Raji (cell line): ENCODE results near the gene ITGA1.

ENCODE experiments used
- POLR2A ChIP-seq: IDR thresholded peaks from 2 replicates; pipeline ENCODE4 v1.6.1; 2011; ENCODE audit warnings: low read depth, low read length, control low read depth; ENCODE audit not compliant: insufficient read depth

Gene ITGA1

DNA sequence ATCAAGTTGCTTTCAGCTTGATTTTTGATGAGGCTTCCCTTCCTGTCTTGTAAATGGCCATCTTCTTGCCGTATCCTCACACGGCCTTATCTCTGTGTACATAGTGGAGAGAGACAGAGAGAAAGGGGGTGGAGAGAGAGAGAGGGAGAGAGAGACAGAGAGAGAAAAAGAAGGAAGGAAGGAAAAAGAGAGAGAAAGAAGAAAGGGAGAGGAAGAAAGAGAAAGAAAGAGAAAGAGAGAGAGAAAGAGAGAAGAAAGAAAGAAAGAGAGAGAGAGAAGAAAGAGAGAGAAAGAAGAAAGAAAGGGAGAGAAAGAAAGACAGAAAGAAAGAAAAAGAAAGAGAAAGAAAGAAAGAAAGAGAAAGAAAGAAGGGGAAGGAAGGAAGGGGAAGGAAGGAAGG is 46.6 kb downstream of the ITGA1 start:
- no peak for TF ChIP-seq POLR2A

DNA sequence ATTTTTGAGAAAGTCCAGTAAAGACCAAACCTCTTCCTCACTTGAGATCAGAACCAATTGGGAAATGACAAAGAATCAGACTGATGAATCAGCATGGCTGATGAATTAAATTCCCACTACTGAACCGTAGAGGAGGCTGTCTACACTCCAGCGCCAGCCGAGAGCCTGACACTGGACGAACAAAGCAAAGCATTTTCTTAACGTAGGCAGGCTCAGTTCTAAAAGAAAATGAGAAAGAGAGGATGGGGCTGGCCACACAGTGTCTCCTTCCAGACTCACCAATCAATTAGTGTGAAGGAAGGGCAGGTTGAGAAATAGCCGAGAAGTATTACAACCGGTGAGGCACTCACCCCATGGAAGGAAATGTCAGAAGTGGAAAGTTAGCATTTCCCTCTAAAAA is 49.4 kb downstream of the ITGA1 start:
- no peak for TF ChIP-seq POLR2A

DNA sequence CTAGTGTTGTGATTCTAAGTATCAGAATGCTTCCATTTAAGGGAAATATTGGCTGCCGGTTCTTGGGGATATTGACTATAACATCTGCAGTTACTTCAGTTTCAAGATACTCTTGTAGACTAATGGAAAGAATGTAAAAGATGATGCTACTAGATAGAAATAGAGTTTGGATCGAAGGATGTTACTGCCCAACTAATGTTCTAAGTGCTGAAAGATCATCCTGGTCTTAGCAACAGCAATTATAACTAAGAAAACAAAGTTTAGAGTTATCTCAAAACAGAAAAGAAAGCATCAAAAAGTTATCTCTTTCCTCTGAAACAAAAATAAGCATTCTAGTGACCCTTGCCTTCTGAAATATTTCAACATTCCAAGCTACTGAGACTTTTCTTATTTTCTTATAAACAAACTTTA is 49.9 kb downstream of the ITGA1 start:
- no peak for TF ChIP-seq POLR2A

DNA sequence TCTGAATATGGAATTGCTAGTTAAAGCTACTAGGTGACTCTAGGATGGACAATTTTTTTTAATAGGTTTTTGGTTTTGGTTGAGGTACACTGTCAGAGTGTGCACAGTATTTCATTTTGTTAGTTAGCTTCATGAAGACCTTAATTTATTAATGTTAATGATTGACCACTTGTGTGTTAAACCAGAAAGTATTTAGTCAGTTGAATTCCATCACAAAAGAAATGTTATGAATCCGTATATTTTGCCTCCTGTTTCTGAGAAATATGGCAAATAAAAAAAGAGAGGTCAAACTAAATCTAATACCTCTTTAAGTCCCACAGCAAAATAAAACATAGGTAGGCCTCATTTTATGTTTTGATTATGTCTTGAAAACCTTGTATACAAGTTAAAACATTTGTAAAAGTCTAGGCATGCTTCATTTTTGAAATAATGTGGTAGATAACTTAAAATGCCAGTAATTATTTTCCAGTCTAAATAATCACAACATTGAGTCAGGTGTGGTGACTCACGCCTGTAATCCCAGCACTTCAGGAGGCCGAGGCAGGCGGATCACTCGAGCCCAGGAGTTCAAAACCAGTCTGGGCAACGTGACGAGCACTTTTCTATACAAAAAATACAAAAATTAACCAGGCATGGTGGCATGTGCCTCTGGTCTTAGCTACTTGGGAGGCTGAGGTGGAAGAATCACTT is 50.8 kb downstream of the ITGA1 start:
- no peak for TF ChIP-seq POLR2A

DNA sequence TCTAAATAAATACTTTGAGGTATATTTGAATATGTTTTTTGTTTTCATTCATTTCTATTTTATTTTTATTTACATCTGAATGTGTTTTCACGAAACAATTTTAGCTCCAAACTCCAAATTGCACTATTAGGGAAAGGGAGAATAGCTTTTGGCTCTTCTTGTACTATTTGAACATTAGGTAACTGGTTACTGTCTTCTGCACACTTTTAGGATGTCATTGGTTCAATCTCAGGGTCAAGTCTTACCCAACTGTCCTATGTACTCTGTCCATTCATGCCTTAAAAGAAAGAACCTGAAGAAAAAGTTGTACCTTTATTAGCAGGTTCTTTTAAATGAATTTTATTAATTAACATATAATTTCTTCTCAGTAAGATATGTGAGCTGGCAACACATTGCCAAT is 51.6 kb downstream of the ITGA1 start:
- no peak for TF ChIP-seq POLR2A

DNA sequence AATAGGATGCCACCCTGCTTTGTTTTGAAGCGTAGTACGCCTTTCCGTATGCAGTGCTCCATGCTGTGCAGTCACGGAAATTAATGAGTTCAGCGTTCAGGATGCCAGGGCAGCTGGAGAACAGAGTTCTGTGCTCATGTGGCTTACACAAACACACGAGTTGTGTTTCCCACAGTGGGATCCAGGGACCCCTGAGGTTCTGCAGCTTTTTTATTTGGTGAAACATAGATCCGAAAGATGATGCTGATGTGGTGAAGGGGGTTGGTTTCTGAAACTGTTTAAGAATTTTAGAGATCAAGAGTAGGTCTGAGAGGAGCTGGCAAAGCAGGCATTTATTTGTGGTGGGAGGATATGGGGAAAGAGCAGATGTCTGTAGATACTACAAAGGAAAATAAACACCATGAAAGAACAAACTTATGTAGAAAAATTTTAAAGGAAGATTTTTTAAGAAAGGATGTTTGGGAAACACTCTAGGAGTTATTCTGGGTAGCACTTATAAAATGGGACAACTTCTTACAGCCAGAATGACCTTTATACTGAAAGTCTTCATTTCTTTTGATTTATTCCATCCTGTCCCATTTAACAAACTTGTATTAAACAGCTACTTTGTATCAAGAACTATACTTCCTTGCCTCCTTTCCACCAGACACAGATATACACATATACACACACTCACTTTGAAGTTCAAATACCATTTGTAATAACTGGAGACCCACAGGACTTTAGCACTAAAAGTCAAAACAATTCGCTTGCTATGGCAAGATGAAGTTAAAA is 52.7 kb downstream of the ITGA1 start:
- TF ChIP-seq POLR2A, result no peak

DNA sequence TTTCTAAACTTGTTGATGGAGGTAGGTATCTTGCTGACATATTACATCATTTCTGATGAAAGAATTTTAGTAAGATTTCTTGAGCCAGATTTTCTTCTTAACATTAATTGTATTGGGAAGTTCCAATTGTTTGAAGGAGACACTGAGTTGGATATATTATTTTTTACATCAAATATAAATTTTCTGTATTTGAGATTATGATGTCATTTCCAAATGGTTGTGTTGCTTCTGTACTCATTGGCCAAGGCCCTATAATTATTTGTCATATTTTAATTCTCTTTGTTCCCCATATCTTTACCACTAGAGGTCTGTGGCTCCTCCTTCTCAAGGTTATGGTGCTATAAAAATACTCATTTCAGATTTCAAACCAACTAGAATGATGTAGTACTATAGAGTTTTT is 53.4 kb downstream of the ITGA1 start:
- no peak for TF ChIP-seq POLR2A

DNA sequence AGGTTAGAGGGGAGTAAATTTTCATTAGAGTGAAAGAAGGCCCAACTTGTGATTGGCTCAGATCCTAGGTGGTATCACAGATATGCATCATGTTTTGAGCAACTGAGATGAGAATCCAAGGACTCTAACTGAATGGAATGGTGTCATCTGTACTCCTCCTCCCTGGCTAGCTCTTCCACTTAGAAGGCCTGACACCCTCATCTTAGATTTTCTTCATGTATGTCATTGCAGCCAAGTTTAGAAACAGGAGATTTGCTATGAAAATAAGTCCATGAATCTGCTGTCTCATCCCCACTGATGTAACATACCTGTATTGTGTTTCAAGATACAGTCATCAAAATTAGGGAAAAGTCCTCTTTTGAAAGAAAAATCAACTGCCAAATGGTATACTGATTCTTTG is 54.4 kb downstream of the ITGA1 start:
- TF ChIP-seq POLR2A, result no peak

DNA sequence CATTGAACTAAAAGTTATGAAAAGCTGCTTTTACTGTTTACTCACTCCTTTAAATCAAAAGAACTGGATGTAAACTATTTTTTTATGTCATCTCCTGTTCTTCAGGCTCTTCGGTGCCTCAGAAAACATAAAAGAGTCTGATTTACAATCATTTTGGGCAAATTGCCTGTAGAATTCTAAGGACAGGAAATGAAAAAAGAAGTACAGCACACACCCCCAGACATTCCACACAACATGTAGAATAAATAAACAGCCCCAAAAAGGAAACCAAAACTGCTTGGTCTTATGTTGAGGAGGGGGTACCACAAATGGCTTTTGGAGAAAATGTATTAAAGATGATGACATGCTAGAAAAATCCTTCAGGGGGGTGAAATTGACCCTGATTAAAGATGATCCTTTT is 57.2 kb downstream of the ITGA1 start:
- no peak for TF ChIP-seq POLR2A

DNA sequence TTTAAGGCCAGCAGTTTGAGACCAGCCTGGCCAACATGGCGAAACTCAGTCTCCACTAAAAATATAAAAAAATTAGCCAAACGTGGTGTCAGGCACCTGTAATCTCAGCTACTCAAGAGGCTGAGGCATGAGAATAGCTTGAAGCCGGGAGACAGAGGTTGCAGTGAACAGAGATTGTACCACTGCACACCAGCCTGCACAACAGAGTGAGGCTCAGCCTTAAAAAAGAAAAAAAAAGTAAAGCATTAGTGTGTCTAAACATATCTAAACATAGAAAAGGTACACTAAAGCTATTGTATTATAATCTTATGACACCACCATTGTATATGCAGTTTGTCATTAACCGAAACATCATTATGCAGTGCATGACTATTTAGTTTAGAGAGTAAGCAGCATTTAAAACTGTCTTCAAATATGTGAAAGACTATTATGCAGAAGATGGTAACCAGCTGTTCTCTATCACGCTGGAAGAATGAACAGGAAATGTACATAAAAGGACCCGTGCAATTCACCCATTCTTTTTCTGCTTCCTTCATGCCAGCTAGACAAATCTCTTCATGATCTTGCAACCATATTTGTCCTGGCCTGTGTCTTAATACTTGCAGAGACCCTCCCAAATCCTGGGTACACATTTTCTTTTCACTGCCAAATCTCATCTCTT is 58.6 kb downstream of the ITGA1 start:
- TF ChIP-seq POLR2A, result no peak

DNA sequence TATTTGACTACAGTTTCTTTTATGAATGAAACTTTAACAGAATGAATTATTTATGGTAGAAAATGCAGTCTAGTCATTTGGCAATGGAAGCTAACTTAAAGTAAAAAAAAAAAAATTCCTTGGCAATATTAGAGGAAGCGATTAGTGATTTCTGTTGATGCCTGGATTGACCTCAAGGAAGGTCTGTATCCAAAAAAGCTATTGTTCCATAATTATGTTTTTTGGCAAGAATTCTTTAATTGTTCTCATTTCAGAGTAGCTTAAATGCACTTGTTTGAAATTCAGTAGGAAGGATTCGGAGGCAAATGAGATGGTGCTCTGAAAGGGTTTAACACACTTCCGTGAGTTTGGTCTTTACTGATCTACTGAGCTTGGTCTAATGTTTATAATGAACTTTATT is 61.8 kb downstream of the ITGA1 start:
- TF ChIP-seq POLR2A, result no peak

DNA sequence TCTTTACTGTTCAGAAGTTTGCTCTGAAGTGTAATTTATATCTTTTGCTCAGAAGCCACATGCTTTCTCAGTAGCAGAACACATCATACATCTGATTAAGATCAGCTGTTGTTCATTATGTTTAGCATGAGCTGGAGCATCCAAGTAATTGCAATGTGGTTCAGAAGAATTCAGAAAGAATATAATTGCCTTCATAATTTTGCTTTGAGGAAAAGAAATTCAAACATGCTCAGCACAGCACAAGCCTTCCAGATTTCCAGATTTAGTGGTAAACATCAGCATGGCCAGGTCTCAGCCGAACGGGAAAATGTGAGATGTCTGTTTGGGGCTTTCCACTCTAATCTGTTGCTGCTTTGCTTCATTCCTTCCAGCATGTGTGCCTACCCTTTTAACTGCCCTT is 65.9 kb downstream of the ITGA1 start:
- TF ChIP-seq POLR2A, result no peak

DNA sequence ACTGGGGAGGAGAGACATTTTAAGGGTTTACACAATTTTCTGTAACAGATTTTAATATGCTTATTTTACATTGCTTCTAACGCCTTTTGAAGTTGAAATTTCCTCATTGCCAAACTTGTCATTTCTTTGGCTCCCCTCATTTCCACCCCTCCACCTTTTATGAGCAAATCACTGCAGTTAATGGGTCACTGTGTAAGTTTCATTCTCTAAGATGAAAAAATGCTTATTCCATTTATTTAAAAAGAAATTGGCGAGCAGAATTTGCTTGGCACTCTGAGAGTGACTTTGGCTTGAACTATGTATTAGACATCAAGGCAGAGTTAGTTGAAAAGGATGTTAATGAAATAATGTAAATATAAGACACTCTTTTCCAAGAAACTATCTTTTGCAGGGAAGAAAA is 66.6 kb downstream of the ITGA1 start:
- TF ChIP-seq POLR2A, result no peak

DNA sequence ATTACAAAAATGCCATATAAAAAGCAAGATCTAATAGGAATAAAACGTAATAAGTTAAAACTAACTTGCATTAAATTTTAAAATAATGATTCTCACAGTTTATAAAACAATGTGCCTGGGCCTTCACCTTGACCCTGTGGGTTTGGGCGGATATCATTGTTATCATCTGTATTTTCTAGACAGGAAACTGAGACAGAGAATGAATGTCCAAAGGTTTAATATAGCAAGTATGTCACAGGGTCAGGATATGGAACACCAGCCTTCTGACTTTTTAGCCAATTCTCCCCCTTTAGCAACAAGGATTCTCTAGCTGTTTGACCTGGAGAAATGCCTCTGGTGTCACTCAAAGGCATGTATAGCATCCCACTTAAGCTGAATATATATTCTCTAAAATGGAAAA is 67.2 kb downstream of the ITGA1 start:
- no peak for TF ChIP-seq POLR2A

DNA sequence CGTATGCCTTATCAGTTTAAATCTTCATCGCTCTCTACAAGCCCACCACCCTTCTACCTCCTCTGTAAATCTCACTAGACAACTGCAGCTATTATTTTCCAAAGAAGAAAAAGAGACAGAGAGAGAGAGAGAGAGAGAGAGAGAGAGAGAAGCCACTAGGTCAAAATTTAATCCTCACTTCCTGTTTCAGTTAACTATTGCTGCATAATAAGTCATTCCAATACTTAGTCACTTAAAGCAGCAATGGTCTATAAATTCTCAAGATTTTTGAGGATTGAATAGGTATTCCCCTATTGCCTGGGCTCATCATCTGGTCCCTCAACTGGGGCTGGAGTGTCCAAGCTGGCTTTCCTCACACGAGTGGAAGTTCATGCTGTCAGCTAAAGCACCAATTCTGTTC is 68.8 kb downstream of the ITGA1 start:
- no peak for TF ChIP-seq POLR2A

DNA sequence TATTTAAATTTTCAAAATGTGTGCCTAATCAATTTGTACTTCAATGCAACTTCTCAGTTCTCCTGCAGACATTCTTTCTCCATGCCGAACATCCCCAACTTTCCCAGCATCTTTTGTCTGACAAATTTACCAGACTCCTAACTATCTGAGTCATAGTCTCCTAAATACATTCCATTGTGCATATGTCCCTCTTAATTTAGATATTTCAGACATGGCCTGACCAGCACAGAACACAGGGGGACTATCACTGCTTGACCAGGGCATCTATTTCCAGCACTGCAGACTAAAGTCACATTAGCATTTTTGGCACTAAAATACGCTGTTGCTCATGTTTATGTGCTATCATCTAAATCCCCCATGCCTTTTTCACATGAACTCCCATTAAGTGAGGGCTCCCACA is 71.9 kb downstream of the ITGA1 start:
- TF ChIP-seq POLR2A, result no peak

DNA sequence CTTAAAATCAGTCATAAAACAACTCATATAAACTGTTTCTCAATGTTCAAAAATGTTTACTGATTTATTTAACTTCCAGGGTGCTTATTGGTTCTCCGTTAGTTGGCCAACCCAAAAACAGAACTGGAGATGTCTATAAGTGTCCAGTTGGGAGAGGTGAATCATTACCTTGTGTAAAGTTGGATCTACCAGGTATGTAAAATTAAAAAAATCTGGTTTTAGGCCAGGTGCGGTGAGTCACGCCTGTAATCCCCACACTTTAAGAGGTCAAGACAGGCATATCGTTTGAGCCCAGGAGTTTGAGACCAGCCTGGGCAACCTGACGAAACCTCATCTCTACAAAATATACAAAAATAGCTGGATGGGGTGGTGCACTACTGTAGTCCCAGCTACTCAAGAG is 73.7 kb downstream of the ITGA1 start:
- TF ChIP-seq POLR2A, result no peak

DNA sequence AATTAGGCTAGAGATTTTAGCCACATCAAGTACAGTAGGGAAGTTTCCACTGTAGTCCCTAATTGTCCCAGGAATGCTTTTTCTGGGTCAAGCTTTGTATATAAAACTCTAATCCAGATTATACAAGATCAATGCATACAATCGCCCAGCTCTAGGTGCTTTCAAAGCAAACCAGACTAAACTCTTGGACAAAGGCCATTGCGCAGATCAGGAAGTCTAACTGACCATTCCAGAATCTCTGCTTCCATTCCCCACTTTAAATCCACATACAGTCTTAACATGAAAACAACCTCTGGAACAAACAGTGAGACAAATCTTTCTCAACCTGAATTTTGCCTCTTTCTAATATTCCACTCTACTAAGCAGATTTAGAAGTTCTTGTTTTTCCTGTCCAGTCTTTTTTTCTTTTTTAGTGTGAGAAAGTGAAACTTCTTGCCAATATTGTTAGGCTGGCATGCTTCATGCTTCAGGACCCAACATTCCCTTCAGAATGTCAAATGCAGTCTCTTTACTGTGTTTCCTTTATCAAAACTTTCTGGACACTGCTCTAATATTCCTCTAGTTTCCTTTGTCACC is 76.1 kb downstream of the ITGA1 start:
- TF ChIP-seq POLR2A, result no peak
